Iris pigment epithelial cell (primary cell): ENCODE results near the gene CGNL1.

Experiments
- DNase-seq: peaks from one replicate; pipeline ENCODE4 v3.0.0-alpha.2; 2011; ENCODE audit warnings: low read depth

The CGNL1 gene

DNA sequence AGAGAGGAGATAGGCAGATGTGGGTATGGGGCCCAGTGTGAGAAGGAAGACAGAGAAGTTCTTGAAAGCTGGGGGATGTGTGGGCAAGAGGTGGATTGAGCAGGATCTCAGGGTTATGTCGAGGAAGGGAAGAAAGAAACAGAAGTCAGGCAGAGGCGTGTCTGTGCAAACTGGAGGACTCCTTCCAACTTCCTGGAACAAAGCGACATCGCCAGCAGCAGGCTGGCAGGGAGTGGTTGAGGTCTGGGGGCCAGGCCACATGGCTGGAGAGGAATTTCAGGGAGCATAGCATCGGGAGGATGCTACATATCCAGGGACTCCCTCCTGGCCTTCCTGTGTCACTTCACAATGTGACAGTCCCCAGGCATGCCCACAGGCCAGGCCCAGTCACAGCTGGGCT, 172.5 kb downstream of the CGNL1 start:
- DNase-seq: no peak

DNA sequence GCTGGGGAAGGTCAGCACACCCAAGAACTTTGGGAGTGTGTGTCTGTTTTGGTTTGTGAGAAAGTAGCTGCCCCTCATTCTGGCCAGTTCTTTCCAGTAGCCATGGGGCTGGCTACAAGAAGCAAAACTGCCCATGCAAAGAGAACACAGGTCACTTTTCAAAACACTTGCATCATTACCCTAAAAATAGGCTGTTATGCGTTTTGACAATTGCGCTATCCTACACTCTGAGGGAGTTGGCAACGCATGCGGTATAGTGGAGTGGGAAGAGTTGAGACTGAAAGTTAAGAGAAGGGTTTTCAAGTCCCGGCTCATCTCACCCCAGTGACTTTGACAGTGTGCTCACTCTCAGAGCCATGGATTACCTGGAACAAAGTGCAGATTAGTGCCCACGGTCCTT, 173.6 kb downstream of the CGNL1 start:
- no peak for DNase-seq

DNA sequence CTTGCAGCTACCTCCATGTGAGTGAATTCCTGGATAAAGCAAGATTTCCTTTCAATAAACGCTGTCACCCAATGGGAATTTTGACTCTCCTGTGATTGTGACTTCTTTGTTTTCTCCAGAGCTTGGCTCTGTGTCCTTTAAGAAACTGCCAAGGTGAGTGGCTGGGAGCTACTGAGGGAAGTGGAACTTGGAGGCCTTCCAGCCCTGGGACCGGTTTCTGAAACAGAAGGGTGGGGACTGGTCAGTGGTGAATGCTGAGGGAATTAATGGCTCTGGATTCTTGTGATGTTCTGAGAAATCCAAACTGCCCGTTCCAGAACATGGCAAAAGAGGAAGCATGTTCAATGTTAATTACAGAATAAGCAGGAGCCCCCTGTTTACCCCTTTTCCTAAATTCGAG, 174.3 kb downstream of the CGNL1 start:
- DNase-seq: no peak

- DNase-seq: peak; percentile 81
Observed at GRCh38 chr15:57551715-57552677, 175.7 kb downstream of the CGNL1 start.

GRCh38 chr15:57552678-57553334, 176.5 kb downstream of the CGNL1 start:
- DNase-seq: no peak

DNA sequence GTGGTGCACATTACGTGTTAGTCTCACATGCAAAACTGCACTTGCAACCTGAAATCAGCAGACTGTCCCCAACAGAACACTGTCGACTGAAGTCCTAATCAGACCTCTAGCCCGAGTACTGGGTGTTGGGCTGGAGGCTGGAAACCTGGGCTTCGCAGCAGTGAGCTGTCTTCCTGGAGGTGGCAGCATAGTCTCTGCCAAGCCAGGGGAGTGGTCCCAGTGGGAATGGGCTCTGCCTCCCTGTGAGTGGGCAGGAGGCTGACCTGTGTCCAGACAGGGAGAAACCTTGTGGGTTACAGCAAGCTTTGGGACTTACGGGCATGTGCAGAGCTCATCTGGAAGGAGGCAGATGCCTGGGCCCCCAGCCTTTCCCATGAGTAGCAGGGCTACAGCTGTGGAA, 177.2 kb downstream of the CGNL1 start:
- no peak for DNase-seq

DNA sequence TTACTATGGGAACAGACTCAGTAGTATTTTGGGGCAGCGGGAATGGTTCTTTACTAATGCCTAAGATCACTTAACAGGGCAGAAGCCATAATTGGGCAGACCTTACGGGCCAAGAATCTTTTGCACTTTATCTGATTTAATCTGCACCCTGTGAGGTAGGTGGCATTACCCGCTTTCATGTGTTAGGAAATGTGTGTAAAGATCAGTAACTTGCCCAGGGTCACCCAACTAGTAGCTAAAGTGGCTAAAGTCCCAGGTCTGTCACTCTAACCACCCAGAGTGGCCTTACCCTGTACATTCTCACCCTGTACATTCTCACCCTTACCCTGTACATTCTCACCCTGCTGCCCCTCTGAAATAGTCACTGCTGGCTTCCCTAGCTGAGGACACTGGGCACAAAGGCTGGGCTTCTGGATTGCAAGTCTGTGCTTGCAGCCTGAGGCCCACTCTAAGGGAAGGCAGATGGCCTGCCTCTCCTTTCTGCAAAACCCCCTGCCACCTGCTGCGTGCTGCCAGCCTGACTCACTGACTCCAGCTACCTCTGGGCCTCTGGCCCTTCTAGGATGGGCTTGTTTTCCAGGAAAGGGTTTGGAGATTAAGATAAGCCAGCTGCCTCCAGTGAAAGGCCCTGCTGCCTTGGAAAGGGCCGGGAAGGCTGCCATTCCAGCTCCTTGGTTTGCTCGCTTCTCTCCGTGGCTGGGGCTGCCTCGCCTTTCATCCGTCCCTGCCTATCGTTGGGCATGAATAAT, 177.9 kb downstream of the CGNL1 start:
- peak; percentile 17 for DNase-seq

DNA sequence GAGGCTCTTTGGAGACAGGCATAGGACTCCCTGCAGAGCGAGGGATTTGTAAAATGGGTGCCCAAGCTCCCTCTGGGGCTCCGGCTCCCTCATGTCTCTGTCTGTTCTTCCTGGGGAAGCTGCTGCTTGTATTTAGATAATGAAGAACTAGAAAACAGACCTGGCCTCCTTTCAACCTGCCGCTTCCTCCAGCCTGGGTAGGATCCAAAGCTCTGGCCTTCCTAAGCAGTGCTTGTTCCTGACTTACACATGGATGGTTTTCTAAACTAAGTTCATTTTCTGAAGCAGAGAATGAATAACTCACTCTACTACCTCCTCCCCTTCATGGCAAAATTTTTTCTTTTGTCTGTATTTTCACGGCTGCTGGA, 178.5 kb downstream of the CGNL1 start:
- no peak for DNase-seq

DNA sequence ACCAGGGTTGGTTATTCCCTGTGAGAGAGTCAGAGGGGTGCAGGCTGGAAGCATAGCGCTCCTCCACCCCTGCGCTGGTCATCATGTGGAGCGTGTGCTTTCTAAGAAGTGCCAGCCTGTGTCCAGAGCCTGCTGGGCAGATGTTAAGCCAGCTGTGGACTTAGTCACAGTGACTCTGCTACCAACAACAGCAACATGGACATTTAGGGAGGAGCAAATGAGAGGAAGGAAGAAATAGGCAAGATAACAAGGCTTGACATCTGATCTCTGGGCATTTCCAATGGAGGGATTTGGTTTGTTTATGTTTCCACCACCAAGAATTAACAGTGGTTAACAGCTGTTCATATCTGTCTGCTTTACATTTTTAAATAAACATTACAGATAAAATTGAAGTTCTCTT, 179.0 kb downstream of the CGNL1 start:
- peak; percentile 20 for DNase-seq

DNA sequence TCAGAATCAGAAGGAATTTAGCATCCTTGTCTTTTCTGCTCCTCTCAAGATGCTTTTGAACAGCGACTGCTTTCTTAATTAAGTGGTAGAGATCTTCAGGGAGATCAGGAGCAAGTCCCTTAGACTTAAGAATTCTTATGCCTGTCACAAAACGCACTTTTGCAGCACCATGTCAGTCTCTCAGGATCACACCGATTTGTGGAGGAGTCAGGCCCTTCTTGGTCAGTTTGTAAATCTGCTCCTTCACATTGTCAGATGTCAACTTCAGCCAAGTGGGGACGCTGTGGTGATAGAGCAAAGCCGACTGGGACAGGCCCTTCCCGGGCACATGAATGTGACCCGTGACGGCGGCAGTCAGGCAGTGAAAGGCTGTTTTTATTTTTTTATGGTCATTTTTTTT, 179.7 kb downstream of the CGNL1 start:
- no peak for DNase-seq

DNA sequence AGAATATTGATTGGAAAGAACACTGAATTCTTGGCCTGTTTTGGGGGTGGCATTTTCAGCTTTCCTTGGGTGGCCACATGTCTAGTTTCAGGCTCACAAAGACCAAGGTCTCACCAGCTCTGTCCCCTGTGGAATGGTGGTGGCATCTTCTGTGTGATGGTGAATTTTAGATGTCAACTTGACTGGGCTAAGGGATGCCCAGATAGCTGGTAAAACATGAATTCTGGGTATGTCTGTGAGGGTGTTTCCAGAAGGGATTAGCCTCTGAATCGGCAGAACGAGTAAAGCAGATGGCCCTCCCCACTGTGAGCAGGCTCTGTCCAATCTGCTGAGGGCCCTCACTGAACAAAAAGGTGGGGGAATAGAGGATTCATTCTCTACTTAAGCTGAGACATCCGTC, 181.0 kb downstream of the CGNL1 start:
- no peak for DNase-seq

DNA sequence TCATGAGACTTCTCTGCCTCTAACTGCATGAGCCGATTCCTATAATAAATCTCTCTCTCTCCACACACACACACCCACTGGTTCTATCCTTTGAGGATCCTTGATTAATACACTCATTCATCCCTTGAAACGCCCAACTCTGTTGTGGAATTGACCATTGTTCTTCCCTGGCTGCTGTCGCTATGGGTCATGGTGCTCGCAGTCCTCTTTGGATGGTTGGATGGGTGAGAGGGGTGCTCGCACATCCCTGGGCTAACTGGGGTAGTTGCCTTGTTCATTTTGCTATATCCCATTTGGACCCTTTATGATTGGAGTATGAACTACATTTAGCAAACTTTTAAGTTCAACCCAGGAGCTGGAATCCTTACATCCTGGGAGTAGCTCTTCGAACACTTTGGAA, 181.5 kb downstream of the CGNL1 start:
- DNase-seq: no peak

DNA sequence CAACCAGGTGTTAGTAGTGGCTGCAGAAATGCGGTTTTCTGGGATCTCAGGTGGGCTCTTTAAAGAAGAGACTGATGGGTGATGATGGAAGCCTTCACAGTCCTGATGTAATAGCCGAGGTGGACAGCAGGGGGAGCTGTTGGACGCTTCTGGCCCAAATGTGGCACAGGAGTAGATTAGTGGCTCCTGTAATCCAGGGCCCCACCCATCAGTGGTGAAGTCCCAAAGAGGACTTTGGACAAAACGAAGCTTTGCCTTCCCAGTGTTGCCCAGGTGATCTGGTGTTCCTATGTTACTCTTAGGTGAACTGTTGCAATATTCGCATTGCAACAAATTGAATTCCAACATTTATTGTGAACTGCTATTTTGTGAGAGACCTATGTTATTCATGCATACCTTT, 183.6 kb downstream of the CGNL1 start:
- peak; percentile 25 for DNase-seq

DNA sequence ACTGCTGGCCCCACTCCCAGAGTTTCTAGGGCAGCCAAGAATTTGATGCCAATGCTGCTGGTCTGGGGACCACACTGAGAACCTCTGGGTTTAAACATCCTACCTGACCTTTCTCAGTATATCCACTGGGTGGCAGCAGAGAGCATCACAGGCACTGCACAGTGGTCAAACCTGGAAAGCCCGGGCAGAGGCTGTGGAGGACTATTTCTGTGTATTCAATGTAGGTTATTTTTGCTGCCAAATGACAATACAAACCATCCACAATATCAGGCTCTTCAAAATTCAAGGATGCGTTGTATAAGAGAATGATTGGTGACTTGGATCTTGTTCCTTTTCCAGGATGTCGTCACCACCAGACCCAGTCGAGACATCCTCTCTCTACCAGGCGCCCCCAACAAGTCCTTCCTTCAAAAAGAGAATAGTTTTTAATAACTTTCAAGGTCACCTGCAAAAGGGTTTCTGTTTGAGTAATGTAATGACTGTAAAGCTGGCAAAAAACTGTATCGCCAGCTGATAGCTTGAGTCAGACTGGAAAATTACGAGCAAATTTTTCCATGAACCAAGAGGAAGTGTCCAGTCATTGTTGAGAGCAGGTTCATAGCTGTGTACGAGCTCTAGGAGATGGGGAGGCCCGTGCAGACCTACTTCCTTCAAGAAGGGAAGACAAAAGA, 184.9 kb downstream of the CGNL1 start:
- DNase-seq: peak; percentile 80

DNA sequence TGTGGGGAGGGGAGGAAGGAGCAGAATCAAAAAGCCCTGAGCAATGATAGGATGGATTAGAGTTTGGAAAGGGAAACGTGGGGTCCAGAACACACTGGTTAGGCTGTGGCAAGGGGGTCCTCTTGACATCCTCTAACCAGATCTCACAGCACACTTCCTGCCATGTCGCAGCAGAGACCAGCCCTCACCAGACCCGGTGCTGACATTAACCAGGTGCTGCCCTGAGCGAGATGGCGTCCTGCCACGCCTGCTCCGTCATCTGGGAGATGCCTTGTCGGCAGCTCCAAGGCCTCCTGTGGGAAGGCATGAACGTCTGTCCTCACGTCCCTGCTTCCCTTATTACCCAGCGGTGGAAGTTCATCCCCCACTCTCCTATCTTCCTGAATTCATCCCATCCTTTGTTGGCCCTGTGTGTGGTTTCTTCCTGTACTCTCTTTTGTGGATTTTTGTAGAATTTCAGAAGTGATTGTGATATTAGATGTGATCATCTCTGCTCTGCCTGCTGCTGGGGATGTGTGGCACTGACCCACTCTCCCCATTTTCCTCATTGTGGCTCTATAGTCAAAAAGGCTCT, 186.0 kb downstream of the CGNL1 start:
- DNase-seq: no peak

- DNase-seq: no peak
Observed at GRCh38 chr15:57563416-57563815, 187.1 kb downstream of the CGNL1 start.

DNA sequence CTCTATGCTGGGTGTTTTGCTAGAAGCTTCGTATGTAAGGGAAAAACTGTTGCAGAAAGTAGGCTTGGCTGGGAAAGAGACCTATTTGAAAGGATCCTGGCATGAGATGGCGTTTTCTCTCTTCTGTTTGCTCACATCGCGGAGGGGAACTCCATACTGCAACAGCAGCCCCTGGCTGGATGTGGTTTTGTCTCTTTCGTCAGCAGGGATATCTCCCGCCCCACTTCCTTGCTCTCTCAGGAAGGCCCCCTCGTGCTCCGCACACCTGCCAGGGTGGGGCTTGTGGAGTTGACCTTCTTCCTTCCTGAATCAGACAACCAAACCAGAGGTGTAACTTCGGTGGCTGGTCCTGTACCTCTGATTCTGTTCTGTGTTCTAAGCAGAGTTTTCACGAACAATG, 189.0 kb downstream of the CGNL1 start:
- no peak for DNase-seq

- DNase-seq: no peak
Observed at GRCh38 chr15:57566834-57567233, 190.5 kb downstream of the CGNL1 start.

DNA sequence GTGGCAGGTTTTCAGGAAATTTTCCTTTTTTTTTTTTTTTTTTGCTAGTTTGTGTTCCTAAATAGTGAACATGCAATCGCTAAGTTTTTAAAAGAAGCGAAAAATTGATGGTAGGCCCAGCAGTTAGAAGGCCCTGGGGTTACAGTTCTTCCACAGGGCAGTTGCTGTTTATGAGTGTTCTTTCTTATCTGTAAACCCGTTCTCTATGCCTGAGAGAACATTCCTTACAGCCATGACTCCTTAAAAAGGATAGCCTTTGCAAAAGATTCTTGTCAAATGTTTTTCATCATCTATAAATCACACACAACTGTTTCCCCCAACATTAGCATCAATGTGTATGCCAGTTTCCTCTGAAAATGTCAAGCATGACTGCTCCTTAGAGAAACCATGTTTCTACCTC, 191.6 kb downstream of the CGNL1 start:
- no peak for DNase-seq

- DNase-seq: no peak
Observed at GRCh38 chr15:57568299-57568698, 192.0 kb downstream of the CGNL1 start.

DNA sequence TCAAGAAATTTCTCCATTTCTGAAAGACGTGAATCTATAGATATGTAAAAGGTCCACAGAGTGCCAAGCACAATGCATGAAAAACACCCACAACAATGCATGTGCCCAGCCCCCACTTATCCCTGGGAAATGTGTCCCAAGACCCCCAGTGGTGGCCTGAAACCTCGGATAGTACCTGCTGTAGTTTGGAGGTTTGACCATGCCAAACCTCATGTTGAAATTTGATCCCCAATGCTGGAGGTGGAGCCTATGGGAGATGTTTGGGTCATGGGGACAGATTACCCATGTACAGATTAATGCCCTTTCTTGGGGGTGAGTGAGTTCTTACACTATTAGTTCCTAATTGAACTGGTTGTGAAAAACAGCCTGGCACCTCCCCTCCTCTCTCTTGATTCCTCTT, 194.0 kb downstream of the CGNL1 start:
- DNase-seq: no peak

DNA sequence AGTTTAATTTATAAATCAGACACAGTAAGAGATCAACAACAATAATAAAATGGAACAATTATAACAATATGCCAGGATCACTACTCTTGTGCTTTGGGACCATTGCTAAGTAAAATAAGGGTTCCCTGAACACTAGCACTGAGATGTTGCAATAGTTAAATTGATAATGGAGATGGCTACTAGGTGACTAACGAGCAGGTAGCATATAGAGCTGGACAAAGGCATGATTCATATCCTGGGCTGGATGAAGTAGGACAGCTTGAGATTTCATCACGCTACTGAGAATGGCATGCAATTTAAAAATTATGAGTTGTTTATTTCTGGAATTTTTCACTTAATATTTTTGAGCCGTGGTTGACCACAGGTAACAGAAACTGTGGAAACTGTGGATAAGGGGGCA, 194.7 kb downstream of the CGNL1 start:
- DNase-seq: peak; percentile 85
